Pulmonary artery endothelial cell (primary cell): ENCODE results near the gene CCDC148. TPM values are rescaled to one million over a fixed set of nuclear protein-coding genes. Genes with fewer than 3 reads are reported as not detected.
A peak's percentile ranks its signal among the peaks of the same experiment; 100 is the strongest.

ENCODE experiments used
- DNase-seq: peaks from one replicate; pipeline ENCODE4 v3.0.0-alpha.2; 2011; ENCODE audit warnings: low read depth, low spot score
- total RNA-seq: library from RNA; depleted of rRNA; stranded (reverse); fragments of >200 nt; gene quantifications from 2 replicates; pipeline ENCODE4 v1.2.3, GENCODE V29; 2014

Gene CCDC148
- total RNA-seq, 1 donor from 2014 or later: not detected

DNA sequence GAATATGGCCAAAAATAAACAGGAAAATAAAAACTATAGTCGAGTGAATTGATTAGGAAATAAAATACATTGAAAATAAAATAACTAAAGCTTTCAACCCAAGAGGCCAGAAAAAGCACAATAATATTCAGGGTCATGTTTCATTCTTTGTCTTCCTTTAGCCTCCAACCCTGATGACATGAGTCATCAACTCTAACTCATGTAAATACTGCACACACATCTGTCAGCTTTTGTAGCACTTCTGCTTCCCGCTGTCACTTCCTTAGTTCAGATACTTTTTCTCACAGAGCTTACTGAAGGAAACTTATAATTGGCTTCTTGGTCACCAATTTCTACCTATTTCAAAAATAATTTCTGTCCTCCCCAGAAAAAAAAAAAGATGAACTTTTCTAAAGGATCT, 242.1 kb downstream of the CCDC148 start:
- DNase-seq: peak; percentile 82

DNA sequence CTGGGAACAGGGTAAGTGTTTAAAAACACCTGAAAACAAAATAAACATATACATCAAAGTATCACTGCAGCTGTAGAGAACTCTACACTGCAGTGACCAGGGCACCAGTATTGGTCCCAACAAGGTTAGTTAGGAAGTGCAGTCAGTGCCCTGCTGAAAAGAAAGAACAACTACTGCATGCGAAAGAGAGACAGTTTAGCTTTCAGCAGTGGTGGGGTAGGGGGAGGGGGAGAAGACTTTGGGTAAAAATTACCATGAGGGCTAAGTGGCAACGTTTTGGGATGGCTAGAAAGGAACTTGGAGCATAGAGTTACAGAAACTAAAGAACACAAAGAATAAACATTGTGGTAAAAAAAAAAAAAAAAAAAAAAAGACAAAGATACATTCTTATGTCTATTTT, 242.8 kb downstream of the CCDC148 start:
- no peak for DNase-seq

DNA sequence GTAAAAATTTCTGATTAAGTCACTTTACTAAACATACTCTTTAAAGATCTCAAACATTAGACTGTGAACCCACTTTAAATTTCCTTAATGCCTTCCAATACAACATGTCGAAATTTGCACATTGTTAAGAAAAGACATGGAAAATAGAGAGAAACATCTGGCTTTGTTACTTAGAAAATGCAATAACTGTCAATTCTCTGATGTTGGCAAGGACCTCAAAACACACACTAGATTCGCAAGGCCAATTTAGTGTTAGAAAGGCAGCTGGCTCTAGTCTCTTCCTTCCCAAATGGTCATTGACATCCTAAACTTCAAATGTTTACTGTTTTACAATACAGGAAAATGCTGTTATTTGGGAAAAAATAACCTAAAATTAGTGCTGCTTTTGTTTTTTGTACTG, 244.3 kb downstream of the CCDC148 start:
- DNase-seq: no peak

DNA sequence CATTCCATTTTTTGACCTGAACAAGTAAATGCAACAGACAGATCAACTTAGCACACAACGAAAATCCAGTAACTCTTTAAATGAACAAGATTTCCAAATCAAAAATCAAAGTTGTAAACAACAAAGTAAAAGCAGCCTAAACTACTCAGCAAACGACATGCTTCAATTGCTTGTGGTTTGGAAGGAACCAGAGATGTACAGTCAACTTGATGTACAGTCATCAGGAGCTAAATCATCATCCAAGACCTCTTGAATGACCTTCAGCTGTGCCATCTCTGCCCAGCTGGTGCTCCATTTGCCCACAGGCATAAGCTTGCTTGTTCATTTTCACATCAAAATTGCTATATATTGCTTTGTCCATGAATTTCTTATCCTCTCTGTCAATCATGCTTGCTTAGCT, 245.1 kb downstream of the CCDC148 start:
- no peak for DNase-seq

DNA sequence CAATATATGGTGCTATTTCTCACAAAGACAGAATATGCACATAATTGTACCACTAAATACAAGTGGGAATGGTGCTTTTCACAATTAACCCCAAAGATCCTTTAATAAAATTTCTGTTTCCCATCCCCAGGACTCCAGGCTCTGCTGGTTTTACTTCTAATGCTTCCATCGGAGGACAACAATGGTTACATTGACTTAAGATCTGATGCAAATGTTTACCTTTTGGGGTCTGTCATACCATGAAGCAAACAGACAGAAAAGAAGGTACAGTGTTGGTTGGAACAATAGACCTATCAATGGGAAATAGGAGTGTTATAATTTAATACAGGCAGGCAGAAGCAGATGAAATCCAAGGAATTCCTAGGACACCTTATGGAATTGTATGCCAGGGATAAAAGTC, 249.2 kb downstream of the CCDC148 start:
- DNase-seq: no peak

DNA sequence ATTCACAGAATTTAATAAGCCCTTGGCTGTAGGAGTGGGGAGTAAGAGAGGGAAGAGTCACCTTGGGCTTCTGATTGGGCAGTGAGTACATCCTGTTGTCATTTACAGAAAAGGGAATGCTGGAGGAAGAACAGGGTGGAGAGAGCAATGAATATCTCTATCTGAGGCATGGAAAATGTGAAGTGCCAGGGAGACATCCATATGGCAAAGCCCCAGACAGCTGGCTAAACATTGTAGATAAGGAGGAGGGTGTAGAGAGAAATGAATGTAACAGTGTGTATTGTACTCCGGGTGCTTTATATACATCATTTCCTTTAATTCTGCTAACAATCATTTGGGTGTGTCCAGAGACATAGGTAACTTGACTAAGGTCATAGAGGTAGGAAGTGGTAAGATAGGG, 251.3 kb downstream of the CCDC148 start:
- DNase-seq: no peak

DNA sequence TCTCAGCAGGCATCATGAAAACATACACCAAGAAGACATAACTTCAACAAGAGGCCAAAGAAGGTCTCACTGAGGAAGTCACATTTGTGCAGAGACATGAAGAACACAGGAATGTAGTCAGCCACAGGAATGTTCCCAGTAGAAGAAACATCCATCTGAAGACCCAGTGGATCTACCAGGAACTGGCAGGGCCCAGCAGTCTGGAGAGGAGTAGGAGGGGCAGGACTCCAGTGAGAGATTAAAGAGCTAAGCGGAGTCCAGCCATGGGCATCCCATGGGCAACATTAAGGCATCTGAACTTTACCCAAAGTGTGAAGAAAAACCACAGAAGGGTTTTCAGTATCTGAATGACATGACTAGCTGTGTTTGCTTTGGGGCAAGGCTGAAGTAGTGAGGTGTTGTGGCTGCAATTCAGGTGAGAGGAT, 251.8 kb downstream of the CCDC148 start:
- no peak for DNase-seq

DNA sequence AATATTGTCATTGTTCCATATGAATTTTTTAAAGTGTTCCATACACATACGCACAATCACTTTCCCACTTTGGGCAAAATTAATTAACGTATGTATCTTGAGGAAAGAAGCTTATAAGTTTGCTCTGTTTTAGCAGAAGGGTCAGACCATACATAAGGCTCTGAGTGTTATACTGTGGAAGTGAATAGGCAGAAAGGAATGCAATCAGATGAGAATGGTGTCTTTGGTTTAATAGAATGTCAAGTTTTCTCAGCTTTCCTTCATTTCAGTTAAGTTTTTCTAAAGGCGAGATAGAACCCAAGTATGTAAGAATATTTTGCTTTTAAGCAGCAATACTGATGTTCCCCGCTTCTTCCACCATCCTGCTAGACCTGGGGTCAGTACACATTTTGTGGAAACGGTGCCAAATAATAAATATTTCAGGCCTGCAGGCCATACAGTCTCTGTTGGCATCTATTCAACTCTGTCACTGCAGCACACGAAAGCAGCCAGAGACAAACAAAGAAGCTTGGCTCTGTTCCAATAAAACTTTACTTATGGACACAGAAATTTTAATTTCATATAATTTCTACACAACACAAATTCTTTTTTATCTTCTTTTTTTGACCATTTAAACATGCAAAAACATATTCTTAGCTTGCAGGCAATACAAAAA, 254.3 kb downstream of the CCDC148 start:
- peak; percentile 15 for DNase-seq

DNA sequence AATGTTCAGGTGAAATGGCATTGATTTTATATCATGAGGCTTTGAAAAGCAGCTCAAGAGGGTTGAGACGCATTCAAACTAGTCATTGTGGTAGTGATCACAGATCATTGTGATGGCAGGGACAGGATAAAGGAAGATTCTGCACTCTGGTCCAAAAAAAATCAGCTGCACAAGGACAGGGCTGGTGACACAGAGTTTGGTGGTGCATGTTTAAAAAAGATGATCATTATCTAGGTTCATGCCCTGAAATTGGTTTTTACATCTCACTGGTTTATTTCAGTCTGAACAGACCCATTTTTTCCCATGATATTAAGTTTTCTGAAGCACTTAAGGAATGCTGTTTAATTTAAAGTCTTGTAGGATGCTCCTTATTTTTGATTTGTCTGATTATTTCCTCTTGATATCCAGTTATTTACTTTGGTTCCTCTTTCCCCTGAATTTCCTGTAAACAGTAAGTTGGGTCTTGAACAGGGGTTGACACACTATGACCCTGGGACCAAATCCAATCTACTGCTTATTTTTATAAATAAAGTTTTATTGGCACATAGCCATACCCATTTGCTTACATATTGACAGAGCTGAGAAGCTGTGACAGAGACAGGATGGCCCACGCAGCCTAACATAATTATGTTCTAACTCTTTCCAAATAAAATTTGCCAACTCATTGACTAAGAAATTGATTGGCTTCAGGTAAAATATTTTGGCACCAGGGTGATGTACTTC, 256.5 kb downstream of the CCDC148 start:
- DNase-seq: no peak

DNA sequence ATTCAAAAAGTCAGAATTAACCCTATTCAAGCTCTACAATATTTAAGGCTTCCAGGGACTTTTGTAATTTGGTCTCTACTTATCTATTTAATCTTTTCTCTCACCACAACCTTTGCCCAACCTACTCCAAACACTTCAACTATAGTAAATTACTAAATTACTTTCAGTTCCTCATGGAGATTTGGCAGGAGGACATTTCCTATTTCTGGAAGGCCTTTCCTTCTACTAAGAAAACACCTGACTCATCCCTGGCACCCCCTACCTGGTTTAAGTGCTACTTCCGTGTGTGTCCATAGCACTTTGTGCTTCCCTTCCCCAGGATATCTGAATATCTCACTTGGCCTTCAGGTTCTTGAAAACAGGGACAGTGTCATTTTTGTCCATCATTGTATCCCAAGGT, 258.6 kb downstream of the CCDC148 start:
- DNase-seq: no peak

DNA sequence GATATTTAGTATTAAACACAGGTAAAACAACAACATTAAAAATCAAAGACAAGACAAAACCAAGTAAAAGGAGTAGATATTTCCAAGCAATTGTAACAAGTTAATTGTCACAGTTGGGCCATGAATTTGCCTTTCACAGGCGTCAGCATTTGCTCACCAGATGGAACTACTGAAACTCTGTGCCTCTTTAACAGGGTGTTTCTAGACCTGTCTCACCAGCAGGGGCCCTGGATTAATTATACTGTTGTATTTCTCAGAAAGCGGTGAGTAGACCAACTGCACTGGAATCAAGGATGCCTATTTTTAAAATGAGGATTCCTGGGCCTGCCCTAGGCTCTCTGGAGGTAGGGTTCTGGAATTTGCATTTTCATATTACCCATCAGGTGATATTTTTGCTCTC, 262.3 kb downstream of the CCDC148 start:
- no peak for DNase-seq

DNA sequence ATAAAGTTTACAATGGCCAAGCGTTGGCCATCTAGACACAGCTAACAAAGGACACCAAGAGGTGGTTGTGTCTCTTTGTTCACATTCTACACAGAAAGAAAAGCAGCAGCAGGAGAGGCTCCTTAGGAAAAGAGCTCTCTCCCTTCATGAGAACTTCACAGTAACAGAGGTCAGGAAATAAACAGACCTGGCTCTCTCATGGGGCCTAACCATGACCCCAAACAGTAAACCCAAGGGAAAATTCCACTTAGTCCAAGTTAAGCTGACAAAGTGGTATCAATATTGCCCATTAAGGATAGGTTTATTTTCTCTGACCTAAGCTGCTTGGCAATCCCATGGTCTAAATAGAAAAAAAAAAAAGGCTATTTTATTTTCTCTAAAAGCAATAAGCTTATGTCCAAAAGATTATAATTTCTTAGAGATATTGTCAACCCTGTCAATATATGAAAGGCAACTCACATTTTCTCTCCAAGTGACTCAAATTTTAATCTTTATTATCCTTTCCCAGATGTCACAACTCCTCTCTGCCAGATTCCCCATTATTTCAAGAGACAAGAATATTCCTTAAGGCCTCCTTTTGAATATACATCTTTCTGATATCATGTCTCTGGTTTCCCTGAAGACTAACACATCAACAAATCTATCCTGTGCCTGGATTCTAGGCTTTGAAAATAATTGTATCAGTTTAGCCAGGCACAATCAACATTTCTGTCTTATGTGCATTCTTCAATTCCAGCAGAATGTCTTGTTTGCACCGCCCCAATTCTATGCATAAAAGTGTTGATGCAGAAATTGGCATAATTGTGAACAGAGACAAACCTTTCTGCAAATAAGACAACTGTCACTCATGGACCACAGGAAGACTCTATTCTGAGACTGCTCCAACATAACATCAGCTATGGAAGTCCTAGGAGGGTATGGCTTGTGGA, 263.8 kb downstream of the CCDC148 start:
- DNase-seq: no peak

DNA sequence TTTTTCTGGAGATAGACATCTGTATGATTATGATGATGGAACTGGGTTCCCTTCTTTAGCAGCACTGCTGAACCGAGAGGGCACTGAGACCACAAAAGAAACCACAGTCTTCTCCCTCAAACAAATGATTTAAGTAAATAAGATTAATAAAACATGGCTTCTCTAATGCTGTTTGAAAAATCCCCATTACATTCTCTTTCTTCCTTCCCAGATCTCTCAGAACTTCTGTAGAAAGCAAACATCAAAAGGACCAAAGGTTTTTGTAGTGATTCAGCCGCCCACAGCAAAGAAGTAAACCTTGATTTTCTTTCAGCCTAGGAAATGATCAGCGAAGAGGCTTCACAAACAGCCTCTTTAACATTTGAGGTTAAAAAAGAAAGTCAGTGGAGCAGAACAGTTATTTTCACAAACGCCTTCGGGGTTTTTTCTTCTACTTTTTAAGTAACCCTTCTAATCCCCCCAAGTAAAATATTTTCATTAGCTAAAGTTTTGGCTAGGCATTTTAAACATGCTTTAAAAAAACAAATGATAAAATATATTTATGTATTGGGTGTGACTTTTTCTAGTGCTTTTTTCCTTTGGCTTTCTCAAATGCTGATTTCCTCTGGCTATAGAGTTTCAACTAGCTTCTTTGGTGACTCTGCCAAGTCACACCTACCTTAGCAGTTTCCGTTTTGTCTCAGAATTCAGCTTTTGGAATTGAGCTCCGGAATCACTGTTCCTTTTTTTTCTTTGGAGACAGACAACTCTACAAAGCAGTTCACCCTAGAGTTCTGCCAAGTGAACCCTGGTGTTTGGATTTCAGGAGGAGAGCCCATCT, 265.3 kb downstream of the CCDC148 start:
- DNase-seq: no peak

DNA sequence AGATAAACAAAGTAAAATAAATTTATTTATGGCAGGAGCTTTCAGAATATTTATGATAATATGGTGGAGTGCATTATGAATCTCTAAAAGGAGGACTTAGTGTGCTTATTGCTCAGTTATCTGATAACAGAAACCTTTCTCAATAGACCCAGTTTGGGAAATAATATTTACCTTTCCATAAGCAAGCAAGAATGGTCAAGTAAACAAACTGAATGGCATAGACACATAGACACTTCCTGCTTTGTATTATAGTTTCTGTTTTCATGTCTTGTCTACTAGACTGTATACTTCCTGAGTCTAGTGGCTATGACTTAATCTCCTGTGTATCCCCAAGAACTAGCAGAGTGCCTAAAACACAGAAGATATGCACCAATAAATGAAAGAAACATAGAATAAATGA, 267.0 kb downstream of the CCDC148 start:
- DNase-seq: no peak

DNA sequence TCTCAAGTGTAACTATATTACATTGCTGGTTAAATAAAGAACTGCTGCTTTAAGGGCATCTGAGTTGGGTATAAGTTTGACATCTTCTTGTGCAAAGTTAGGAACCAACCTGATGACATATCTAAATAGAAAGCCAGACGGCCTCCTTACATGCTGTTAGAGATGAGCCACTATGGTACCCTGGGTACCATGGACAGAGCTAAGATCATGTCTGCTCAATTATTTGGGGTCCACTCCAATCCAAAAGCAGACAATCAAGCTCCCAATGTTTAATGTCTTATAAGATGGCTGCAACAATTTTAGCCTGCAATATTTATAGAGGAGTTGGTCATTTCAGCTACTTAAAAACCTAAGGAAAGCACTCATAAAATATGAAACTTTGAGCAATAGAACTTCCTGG, 268.6 kb downstream of the CCDC148 start:
- no peak for DNase-seq

DNA sequence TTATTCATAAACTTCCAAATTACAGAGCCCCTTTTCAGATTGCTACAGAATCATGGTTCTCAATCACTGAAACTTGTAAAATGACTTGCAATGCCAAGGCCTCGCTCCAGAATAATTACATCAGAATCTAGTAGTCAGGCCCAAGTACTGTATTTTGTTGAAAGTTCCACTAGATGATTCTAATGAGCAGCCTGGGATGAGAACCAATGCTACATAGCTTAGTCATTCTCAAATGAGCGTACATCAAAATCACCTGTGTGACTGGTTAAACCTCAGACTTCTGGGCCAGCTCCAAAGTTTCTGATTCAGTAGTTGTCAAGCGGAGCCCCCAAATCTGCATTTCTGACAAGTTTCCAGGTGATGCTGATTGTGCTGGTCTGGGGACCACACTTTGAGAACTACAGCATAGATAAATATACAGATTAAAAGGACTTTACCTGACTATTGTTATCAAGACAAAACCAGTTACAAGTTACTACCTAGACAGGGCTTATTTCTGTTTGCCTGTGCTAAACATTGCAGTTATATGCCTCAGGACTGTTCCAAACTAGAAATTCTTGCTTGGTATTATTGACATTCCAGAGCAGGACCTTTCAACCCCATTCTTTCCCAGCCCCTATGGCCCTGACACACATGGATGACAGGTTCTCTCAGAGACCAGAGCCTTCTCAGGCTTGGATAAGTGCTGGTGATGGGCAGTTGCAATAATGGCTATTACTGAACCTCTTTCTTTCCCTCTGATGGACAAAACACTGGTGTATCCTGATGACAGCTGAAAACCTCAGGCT, 271.8 kb downstream of the CCDC148 start:
- DNase-seq: no peak

DNA sequence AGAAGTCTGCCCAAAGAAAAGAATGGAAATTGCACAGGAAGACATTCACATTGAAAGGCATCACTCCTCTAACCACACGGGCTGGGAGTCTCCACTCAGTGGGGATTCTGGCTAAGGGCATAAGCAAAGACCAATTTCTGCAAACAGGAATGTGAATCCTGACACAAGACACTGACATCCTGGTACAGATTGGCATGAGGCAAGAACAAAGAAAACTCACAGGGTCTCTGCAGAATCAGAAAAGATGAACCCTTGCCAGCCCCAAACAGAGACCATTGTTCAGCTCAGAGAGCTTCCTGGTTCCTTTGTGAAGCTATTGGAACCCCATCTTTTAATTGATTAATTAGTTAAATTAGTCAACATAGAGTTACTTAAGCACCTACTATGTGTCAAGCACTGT, 272.6 kb downstream of the CCDC148 start:
- DNase-seq: no peak

DNA sequence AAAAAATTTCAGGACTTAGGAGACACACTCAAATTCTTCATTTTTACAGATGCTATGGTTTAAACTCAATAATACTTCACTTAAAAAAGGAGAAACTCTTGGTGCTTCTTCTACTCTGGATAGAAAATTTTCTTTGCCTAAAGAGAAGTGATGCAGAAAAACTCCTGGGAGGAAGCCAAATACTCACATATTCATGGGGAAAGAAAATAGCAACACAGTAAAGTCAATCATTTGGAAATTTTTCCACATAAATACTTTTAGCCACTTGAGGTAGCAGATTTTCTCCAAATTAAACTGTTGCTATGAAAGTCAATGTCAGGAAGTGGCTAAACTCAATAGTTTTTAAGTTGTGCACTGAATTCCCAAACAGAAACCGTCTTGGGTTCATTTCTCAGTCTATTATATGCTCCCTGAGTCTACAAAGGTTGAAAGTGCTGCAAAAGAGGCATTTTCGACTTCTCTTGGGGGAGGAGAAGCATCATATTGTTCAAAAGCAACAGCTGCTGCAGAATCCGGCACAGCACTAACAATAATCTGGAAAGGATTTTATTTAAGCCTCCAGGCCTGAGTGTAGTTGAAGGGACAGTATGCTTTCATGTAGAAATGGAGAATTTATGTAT, 273.8 kb downstream of the CCDC148 start:
- DNase-seq: no peak

DNA sequence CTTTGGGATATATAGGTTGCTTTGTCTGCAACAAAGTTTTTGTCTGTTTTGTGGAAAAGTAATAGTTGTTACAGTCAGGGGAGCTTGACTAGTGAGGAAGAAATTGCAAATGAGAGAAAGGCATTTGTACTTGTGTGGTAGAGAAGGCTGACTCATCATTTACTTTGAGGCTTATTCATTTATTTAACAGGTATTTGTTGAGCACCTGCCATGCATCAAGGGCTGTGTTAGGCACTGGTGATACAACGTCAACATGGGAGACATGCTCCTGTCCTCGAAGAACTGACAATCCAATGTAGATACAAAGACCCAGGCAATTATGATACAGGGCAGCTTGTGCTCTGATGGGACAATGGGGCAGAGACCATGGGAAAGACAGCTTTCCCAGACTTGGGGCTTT, 275.4 kb downstream of the CCDC148 start:
- no peak for DNase-seq

DNA sequence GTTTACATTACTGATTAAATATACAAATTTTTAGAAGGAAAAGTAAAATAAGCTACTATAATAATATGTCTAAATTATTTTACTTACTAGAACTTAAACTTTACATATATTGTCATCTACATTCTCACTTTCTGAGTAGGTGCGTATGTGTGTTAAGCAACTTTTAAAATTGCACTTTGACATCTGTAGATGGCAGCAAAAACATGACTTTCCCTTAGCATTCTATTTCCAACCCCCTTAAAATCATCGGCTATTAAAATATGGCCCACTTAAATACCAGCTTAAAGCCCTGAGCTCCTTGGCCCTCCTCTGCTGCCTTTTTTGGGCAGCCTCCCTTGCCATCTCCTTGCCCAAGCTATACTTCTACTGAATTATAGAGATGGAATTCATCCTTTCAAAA, 276.9 kb downstream of the CCDC148 start:
- DNase-seq: no peak
